GM12874 (cell line): Measurements from ENCODE around the gene OTOP3.

ENCODE experiments used
- CTCF ChIP-seq: IDR thresholded peaks from 2 replicates; pipeline ENCODE4 v1.5.1; 2011; ENCODE audit warnings: low read depth, mild to moderate bottlenecking, control low read depth, low read length, moderate library complexity; ENCODE audit not compliant: insufficient read depth

Gene OTOP3

GRCh38 chr17:74956093-74956492, 20.4 kb downstream of the OTOP3 start:
- no peak for TF ChIP-seq CTCF

GRCh38 chr17:74957935-74958740, 22.4 kb downstream of the OTOP3 start:
- TF ChIP-seq CTCF = peak; percentile 96

- no peak for TF ChIP-seq CTCF
These were observed 24.3 kb downstream of the OTOP3 start for GRCh38 chr17:74959826-74960515.

GRCh38 chr17:74960570-74961342, 25.1 kb downstream of the OTOP3 start:
- TF ChIP-seq CTCF = peak; percentile 80

GRCh38 chr17:74961657-74962350, 26.1 kb downstream of the OTOP3 start:
- peak; percentile 62 for TF ChIP-seq CTCF

GRCh38 chr17:74962622-74963394, 27.1 kb downstream of the OTOP3 start:
- no peak for TF ChIP-seq CTCF
